HepG2 (cell line): ENCODE measurements around the gene CLIC1. TPM values are rescaled to one million over a fixed set of nuclear protein-coding genes. Genes with fewer than 3 reads are reported as not detected.

Source experiments
- ATAC-seq: fragments of 200-7000 bp; cut with Tn5 transposase; 3 replicates; pipeline ENCODE4 v1.9.1; 2020; ENCODE audit warnings: mild to moderate bottlenecking, moderate library complexity
- BruUV-seq: library from RNA; stranded (reverse); fragments of 400-500 nt; replicated peaks from 2 replicates; lab custom pipeline; 2021; lab: Mats Ljungman, UMichigan
- CTCF ChIA-PET: fragments of 300-600 bp; formaldehyde crosslinking; extraction: SDS; loops from one replicate; lab custom pipeline; 2021; ENCODE audit warnings: low total read pairs, inconsistent platforms, low intra/inter-chr PET ratio; lab: Yijun Ruan, JAX
- POLR2A ChIA-PET: fragments of 350-600 bp; sonication (Branson Sonifier 250); formaldehyde crosslinking; loops from one replicate; lab custom pipeline; 2020; ENCODE audit warnings: antibody characterized with exemption, inconsistent platforms; lab: Yijun Ruan, JAX
- DNase-seq: peaks from one replicate; pipeline ENCODE4 v3.0.0-alpha.2; 2015; ENCODE audit warnings: low spot score
- FAIRE-seq: peaks from 3 replicates; lab custom pipeline; 2011; peaks lifted over from hg19 to GRCh38; lab: Jason Lieb, UNC
- H2AFZ ChIP-seq: one replicate; pipeline ENCODE4 v1.6.1; 2011; ENCODE audit warnings: low read length, inconsistent platforms
- H3K27ac ChIP-seq: fragments of 300-600 bp; 3 replicates; pipeline ENCODE4 v1.8.0; 2011; ENCODE audit warnings: mixed run types, mild to moderate bottlenecking, mixed read lengths, low read length, inconsistent platforms; ENCODE audit not compliant: insufficient read depth; ENCODE audit errors: extremely low read length
- H3K27me3 ChIP-seq, 2 experiments: fragments of 200-600 bp in 1 of 2; 2 replicates in 1 of 2; 3 replicates in 1 of 2; pipeline versions ENCODE4 v1.6.0 to v1.8.0; 2011; ENCODE audit warnings: low read length in 2 of 2, mild to moderate bottlenecking in 2 of 2, moderate library complexity in 2 of 2, inconsistent platforms in 1 of 2; ENCODE audit not compliant: insufficient read depth in 2 of 2, control insufficient read depth in 1 of 2
- H3K36me3 ChIP-seq, 2 experiments: fragments of 200-600 bp in 1 of 2; replicated peaks in 1 of 2; 2 replicates in 1 of 2; 3 replicates in 1 of 2; pipeline versions ENCODE4 v1.5.1 to v1.8.0; 2011; ENCODE audit warnings: low read length in 2 of 2, inconsistent platforms in 1 of 2; ENCODE audit not compliant: insufficient read depth in 2 of 2, control insufficient read depth in 1 of 2
- H3K4me1 ChIP-seq: 2 replicates; pipeline ENCODE4 v1.5.1; 2012; ENCODE audit warnings: low read length, inconsistent platforms; ENCODE audit not compliant: insufficient read depth
- H3K4me2 ChIP-seq: 2 replicates; pipeline ENCODE4 v1.6.0; 2011; ENCODE audit warnings: low read depth, low read length, inconsistent platforms
- H3K4me3 ChIP-seq, 3 experiments: fragments of 200-600 bp in 1 of 3; sonication (generic), shearing (Covaris generic) in 1 of 3; replicated peaks in 1 of 3; 2 replicates each; pipeline ENCODE4 v1.5.1; 2011 to 2016; ENCODE audit warnings: low read length in 3 of 3, inconsistent platforms in 2 of 3, low read depth in 2 of 3, mild to moderate bottlenecking in 2 of 3, control low read depth in 1 of 3, mixed read lengths in 1 of 3; ENCODE audit not compliant: insufficient read depth in 1 of 3
- H3K79me2 ChIP-seq: one replicate; pipeline ENCODE4 v1.6.1; 2011; ENCODE audit warnings: low read length, inconsistent platforms; ENCODE audit not compliant: insufficient read depth
- H3K9ac ChIP-seq: 2 replicates; pipeline ENCODE4 v1.6.0; 2011; ENCODE audit warnings: mild to moderate bottlenecking, low read depth, low read length, inconsistent platforms; ENCODE audit not compliant: insufficient read depth
- H3K9me3 ChIP-seq: 2 replicates; pipeline ENCODE4 v1.5.1; 2012; ENCODE audit warnings: mild to moderate bottlenecking, low read length
- H4K20me1 ChIP-seq: 2 replicates; pipeline ENCODE4 v1.6.0; 2011; ENCODE audit warnings: inconsistent platforms, mild to moderate bottlenecking, low read length, moderate library complexity; ENCODE audit not compliant: insufficient read depth
- CENPT ChIP-seq: sonication (generic); formaldehyde crosslinking; IDR thresholded peaks from 2 replicates; pipeline ENCODE4 v1.8.0; 2022; ENCODE audit warnings: low read depth, mild to moderate bottlenecking, moderate library complexity, missing genetic modification reagents
- CERS6 ChIP-seq: sonication (generic); formaldehyde crosslinking; IDR thresholded peaks from 2 replicates; pipeline ENCODE4 v1.5.0; 2020; ENCODE audit warnings: missing genetic modification reagents
- EHMT2 ChIP-seq: fragments of 200-600 bp; sonication (generic); IDR thresholded peaks from 2 replicates; pipeline ENCODE4 v1.7.0; 2017; ENCODE audit warnings: antibody characterized with exemption, low read depth, low read length, borderline replicate concordance
- FIP1L1 ChIP-seq: fragments of 200-400 bp; formaldehyde crosslinking; IDR thresholded peaks from 2 replicates; pipeline ENCODE4 v1.6.1; 2018; ENCODE audit warnings: low read depth, mild to moderate bottlenecking, low read length, moderate library complexity, borderline replicate concordance; ENCODE audit not compliant: insufficient read depth
- GTF2F1 ChIP-seq: fragments of 150-350 bp; IDR thresholded peaks from 2 replicates; pipeline ENCODE4 v1.6.1; 2014; ENCODE audit warnings: low read length
- HDAC1 ChIP-seq: sonication (generic); formaldehyde crosslinking; IDR thresholded peaks from 2 replicates; pipeline ENCODE4 v1.5.1; 2020; ENCODE audit warnings: mild to moderate bottlenecking, missing genetic modification reagents
- KDM5A ChIP-seq: fragments of 200-600 bp; sonication (generic); IDR thresholded peaks from 2 replicates; pipeline ENCODE4 v1.7.0; 2018; ENCODE audit warnings: antibody characterized with exemption, mild to moderate bottlenecking, low read length, borderline replicate concordance
- MTA3 ChIP-seq: sonication (generic); formaldehyde crosslinking; IDR thresholded peaks from 2 replicates; pipeline ENCODE4 v1.4.0; 2020; ENCODE audit warnings: missing genetic modification reagents
- NCOA1 ChIP-seq: sonication (generic); formaldehyde crosslinking; IDR thresholded peaks from 2 replicates; pipeline ENCODE4 v1.9.0; 2021; ENCODE audit warnings: missing genetic modification reagents
- NCOA2 ChIP-seq: sonication (generic); formaldehyde crosslinking; IDR thresholded peaks from 2 replicates; pipeline ENCODE4 v1.8.0; 2022; ENCODE audit warnings: inconsistent platforms
- PCBP2 ChIP-seq: fragments of 200-400 bp; formaldehyde crosslinking; optimal IDR thresholded peaks from 2 replicates; pipeline ENCODE3; 2018; ENCODE audit warnings: low read length, low read depth; ENCODE audit not compliant: poor library complexity, severe bottlenecking
- POLR2AphosphoS2 ChIP-seq: IDR thresholded peaks from 2 replicates; pipeline ENCODE4 v1.6.1; 2011; ENCODE audit warnings: low read depth, low read length, improper control_type of control experiment
- SMAD9 ChIP-seq: sonication (generic); formaldehyde crosslinking; IDR thresholded peaks from 2 replicates; pipeline ENCODE4 v1.5.1; 2020; ENCODE audit warnings: mild to moderate bottlenecking, missing genetic modification reagents
- TEAD3 ChIP-seq: optimal IDR thresholded peaks from 2 replicates; pipeline ENCODE3; 2016; ENCODE audit warnings: borderline replicate concordance
- TMF1 ChIP-seq: sonication (generic); formaldehyde crosslinking; IDR thresholded peaks from 2 replicates; pipeline ENCODE4 v1.8.1; 2022; ENCODE audit warnings: low read depth, missing genetic modification reagents
- ZFP36L2 ChIP-seq: sonication (generic); formaldehyde crosslinking; IDR thresholded peaks from 2 replicates; pipeline ENCODE4 v1.4.0; 2020; ENCODE audit warnings: missing genetic modification reagents
- ZNF136 ChIP-seq: sonication (generic); formaldehyde crosslinking; IDR thresholded peaks from 2 replicates; pipeline ENCODE4 v1.8.1; 2022; ENCODE audit warnings: low read depth, mild to moderate bottlenecking, moderate library complexity, missing genetic modification reagents
- ZNF234 ChIP-seq: sonication (generic); formaldehyde crosslinking; conservative IDR thresholded peaks from 2 replicates; pipeline ENCODE4 v1.5.1; 2020; ENCODE audit warnings: mild to moderate bottlenecking, missing genetic modification reagents
- ZNF292 ChIP-seq: sonication (generic); formaldehyde crosslinking; IDR thresholded peaks from 2 replicates; pipeline ENCODE4 v1.8.1; 2022; ENCODE audit warnings: mild to moderate bottlenecking, low read depth, missing genetic modification reagents, borderline replicate concordance
- ZNF331 ChIP-seq: sonication (generic); formaldehyde crosslinking; IDR thresholded peaks from 2 replicates; pipeline ENCODE4 v1.4.0; 2020; ENCODE audit warnings: missing genetic modification reagents
- ZNF33A ChIP-seq: sonication (generic); formaldehyde crosslinking; IDR thresholded peaks from 2 replicates; pipeline ENCODE4 v1.5.1; 2020; ENCODE audit warnings: missing genetic modification reagents, mild to moderate bottlenecking, moderate library complexity, borderline replicate concordance
- ZNF446 ChIP-seq: sonication (generic); formaldehyde crosslinking; IDR thresholded peaks from 2 replicates; pipeline ENCODE4 v1.5.0; 2020; ENCODE audit warnings: mild to moderate bottlenecking, missing genetic modification reagents
- ZNF747 ChIP-seq: sonication (generic); formaldehyde crosslinking; IDR thresholded peaks from 2 replicates; pipeline ENCODE4 v1.8.1; 2023; ENCODE audit warnings: missing genetic modification reagents, mild to moderate bottlenecking, borderline replicate concordance
- ZNF775 ChIP-seq: sonication (generic); formaldehyde crosslinking; IDR thresholded peaks from 2 replicates; pipeline ENCODE4 v1.4.0; 2020; ENCODE audit warnings: missing genetic modification reagents, mild to moderate bottlenecking, moderate library complexity, borderline replicate concordance
- ZNF850 ChIP-seq: sonication (generic); formaldehyde crosslinking; conservative IDR thresholded peaks from 2 replicates; pipeline ENCODE4 v1.9.0; 2021; ENCODE audit warnings: mild to moderate bottlenecking, missing genetic modification reagents
- ZSCAN30 ChIP-seq: sonication (generic); formaldehyde crosslinking; IDR thresholded peaks from 2 replicates; pipeline ENCODE4 v1.5.0; 2020; ENCODE audit warnings: mild to moderate bottlenecking, missing genetic modification reagents
- ZSCAN9 ChIP-seq: IDR thresholded peaks from 2 replicates; pipeline ENCODE4 v1.6.1; 2016; ENCODE audit warnings: borderline replicate concordance
- WGBS: methylation state at CpG from one replicate; pipeline ENCODE4 v1.1.6; 2017; ENCODE audit warnings: low lambda C conversion rate; 5-methylcytosine and 5-hydroxymethylcytosine counted together
- in situ Hi-C: cut with HindIII; loops from 2 replicates; pipeline ENCODE4 v1.10.0; 2017; ENCODE audit warnings: low pct_unique_long_range_greater_than_20kb; ENCODE audit not compliant: extremely low pct_ligation_motif_present
- intact Hi-C: fragments of 100-400 bp; cut with micrococcal nuclease; formaldehyde crosslinking; loops from one replicate; pipeline ENCODE4 v1.10.0; 2022; ENCODE audit not compliant: unreplicated experiment
- polyA plus RNA-seq, 8 experiments: library from polyadenylated mRNA; depleted of rRNA in 3 of 8; stranded (reverse) in 7 of 8; unstranded in 1 of 8; fragments of >200 nt; fragmentation: Illumina TruSeq in 4 of 8; extraction: Trizol in 4 of 8; gene quantifications; 2 replicates each; pipeline versions ENCODE4 v1.2.1 to v1.2.3, GENCODE V29; 2011 to 2016; ENCODE audit warnings: low read depth in 4 of 8, missing spikeins in 1 of 8, mixed read lengths in 1 of 8; ENCODE audit not compliant: insufficient read depth in 1 of 8
- total RNA-seq, 5 experiments: library from RNA; depleted of rRNA; stranded (reverse); fragments of >200 nt; fragmentation: Illumina TruSeq; extraction: Trizol; gene quantifications; 2 replicates each; pipeline ENCODE4 v1.2.3, GENCODE V29; 2016; ENCODE audit warnings: low read depth in 1 of 5

Gene CLIC1
- total and polyA plus RNA-seq, 2 of the 13 experiments (the other 11 are each of a cell fraction or from before 2014, with no cell fraction given), result 602 to 891 TPM

- peaks cover 23 to 27% of the 10 kb centered on the region in 2 experiments for H3K36me3 ChIP-seq
- FAIRE-seq (peak; percentile 86), ATAC-seq (peak; percentile 65), DNase-seq (peak; percentile 85)
- H3K27me3 ChIP-seq, result no peaks in the 10 kb centered on the region
- peak within 1 kb of the TSS; percentile 62 for H3K9ac ChIP-seq
- peak within 1 kb of the TSS; percentile 45 to 72 (median 48) for H3K4me3 ChIP-seq
- ChIA-PET CTCF (no interaction called here), POLR2A (interaction anchor here (0.9 to 8.2 kb wide), 25 partner anchors 10 to 235 kb away, joined by 3 to 66 read pairs (median 6); partner anchors contain the start of genes BAG6, C6orf47, CLIC1 and DDX39B)
- no peaks in the 10 kb centered on the region for H4K20me1 ChIP-seq
- no TSS peak for BruUV-seq
- no peaks in the 10 kb centered on the region for H3K9me3 ChIP-seq
- WGBS, result 17% methylated on average over 13 of the region's 15 CpGs
- peak within 1 kb of the TSS; percentile 88 for H3K4me2 ChIP-seq
- H3K4me1 ChIP-seq, result peaks cover 57% of the 10 kb centered on the region
- no peaks in the 10 kb centered on the region for H3K79me2 ChIP-seq
- intact Hi-C loops, result loop anchor here (10.0 kb wide), 1 partner anchor 148 kb away; the partner anchor contains the start of gene C2
- H2AFZ ChIP-seq, result no peak within 1 kb of the TSS
- in situ Hi-C loops, result no loop called here
- H3K27ac ChIP-seq, result peak within 1 kb of the TSS; percentile 70
- TF ChIP-seq FIP1L1 (no peak; the same call in 1 of the 2 replicates), TEAD3 (CRISPR knock-in tag) (peak; percentile 57), CENPT (CRISPR knock-in tag) (no peak), ZNF747 (CRISPR knock-in tag) (peak; percentile 88; the same call in 1 of the 2 replicates), ZSCAN9 (0 out of 2 replicates have a peak, but pooled peaks have one; percentile 21), TMF1 (CRISPR knock-in tag) (no peak), SMAD9 (CRISPR knock-in tag) (no peak), GTF2F1 (peak; percentile 87), CERS6 (CRISPR knock-in tag) (no peak), ZNF292 (CRISPR knock-in tag) (peak; percentile 52), ZNF234 (CRISPR knock-in tag) (no peak), POLR2AphosphoS2 (no peak), HDAC1 (CRISPR knock-in tag) (peak; percentile 64), ZNF446 (no peak), ZNF33A (CRISPR knock-in tag) (no peak), EHMT2 (no peak), ZNF775 (CRISPR knock-in tag) (no peak), NCOA2 (peak; percentile 65), NCOA1 (CRISPR knock-in tag) (no peak), ZSCAN30 (CRISPR knock-in tag) (no peak), MTA3 (CRISPR knock-in tag) (no peak), ZNF136 (0 out of 2 replicates have a peak, but pooled peaks have one; percentile 66), KDM5A (no peak), ZNF850 (CRISPR knock-in tag) (0 out of 2 replicates have a peak, but pooled peaks have one; percentile 82), PCBP2 (no peak), ZNF331 (CRISPR knock-in tag) (peak; percentile 93), ZFP36L2 (no peak)
Measured at GRCh38 chr6:31776989-31777666, 40.8 kb upstream of the CLIC1 start, which contains the start of gene VWA7. Gene VWA7 (minus strand): TSS chr6:31777328. CDS start chr6:31776779, 549 bp downstream.
